Sigmoid colon (tissue), 7 donors: Measurements from ENCODE around the gene SEC63. TPM values are rescaled to one million over a fixed set of nuclear protein-coding genes. Genes with fewer than 3 reads are reported as not detected.
A peak's percentile ranks its signal among the peaks of the same experiment; 100 is the strongest.

ENCODE experiments used
- DNase-seq: peaks from one replicate; pipeline ENCODE4 v3.0.0-alpha.2; 2019
- H3K27ac ChIP-seq, 4 donors: fragments of 200-600 bp; sonication (generic); one replicate each; pipeline ENCODE4 v1.5.1; 2016 to 2019; ENCODE audit warnings: mild to moderate bottlenecking in 1 of 4
- H3K27me3 ChIP-seq, 3 donors: fragments of 200-600 bp; sonication (generic); one replicate each; pipeline ENCODE4 v1.5.1; 2019; ENCODE audit warnings: mild to moderate bottlenecking in 1 of 3
- H3K36me3 ChIP-seq, 4 donors: fragments of 200-600 bp; sonication (generic); one replicate each; pipeline ENCODE4 v1.5.1; 2016 to 2019
- H3K4me1 ChIP-seq, 4 donors: fragments of 200-600 bp; sonication (generic); one replicate each; pipeline ENCODE4 v1.5.1; 2017 to 2019
- H3K4me3 ChIP-seq, 4 donors: fragments of 200-600 bp; sonication (generic); one replicate each; pipeline ENCODE4 v1.5.1; 2017 to 2019; ENCODE audit warnings: mild to moderate bottlenecking in 2 of 4, moderate library complexity in 1 of 4
- H3K9me3 ChIP-seq, 4 donors: fragments of 200-600 bp in 3 of 4; sonication (generic) in 3 of 4; one replicate each; pipeline versions ENCODE4 v1.5.1 to v1.6.1; 2013 to 2019
- CTCF ChIP-seq, 4 experiments: fragments of 450-650 bp in 3 of 4; fragments of 200-600 bp in 1 of 4; IDR thresholded peaks; one replicate each; pipeline ENCODE4 v1.5.1; 2016 to 2019; ENCODE audit warnings: antibody characterized with exemption in 4 of 4, mild to moderate bottlenecking in 3 of 4, moderate library complexity in 2 of 4
- EP300 ChIP-seq, 4 donors: sonication (generic); formaldehyde crosslinking; IDR thresholded peaks; one replicate each; pipeline ENCODE4 v1.6.1; 2017; ENCODE audit warnings: antibody characterized with exemption in 4 of 4
- POLR2A ChIP-seq, 2 donors: fragments of 450-650 bp; IDR thresholded peaks; one replicate each; pipeline ENCODE4 v1.6.1; 2016; ENCODE audit warnings: antibody characterized with exemption in 2 of 2, mild to moderate bottlenecking in 2 of 2, moderate library complexity in 2 of 2
- POLR2AphosphoS5 ChIP-seq, 4 donors: sonication (generic); formaldehyde crosslinking; IDR thresholded peaks; one replicate each; pipeline ENCODE4 v1.6.1; 2017; ENCODE audit warnings: antibody characterized with exemption in 4 of 4
- WGBS, 2 donors: extraction: QIAGEN DNeasy Blood & Tissue Kit; methylation state at CpG; one replicate each; pipeline ENCODE4 v1.1.7; 2013; 5-methylcytosine and 5-hydroxymethylcytosine counted together
- intact Hi-C: fragments of 100-400 bp; cut with DNase I; formaldehyde crosslinking; loops from one replicate; pipeline ENCODE4 v1.15.1; 2023
- polyA plus RNA-seq, 3 donors: library from polyadenylated mRNA; stranded (reverse); fragments of 200-250 nt; gene quantifications; one replicate each; pipeline ENCODE4 v1.2.3, GENCODE V29; 2013
- total RNA-seq, 4 donors: library from RNA; depleted of rRNA; stranded (reverse); fragments of >200 nt; gene quantifications; one replicate each; pipeline ENCODE4 v1.1.0, GENCODE V29; 2016
- donor health status: healthy with polysubstance abuse.
- donor health status: Bipolar disorder and iron deficiency.
- donor health status: healthy.

Gene SEC63
- total and polyA plus RNA-seq, 7 donors = 4.9 to 44.9 (median 31.7) TPM

DNA sequence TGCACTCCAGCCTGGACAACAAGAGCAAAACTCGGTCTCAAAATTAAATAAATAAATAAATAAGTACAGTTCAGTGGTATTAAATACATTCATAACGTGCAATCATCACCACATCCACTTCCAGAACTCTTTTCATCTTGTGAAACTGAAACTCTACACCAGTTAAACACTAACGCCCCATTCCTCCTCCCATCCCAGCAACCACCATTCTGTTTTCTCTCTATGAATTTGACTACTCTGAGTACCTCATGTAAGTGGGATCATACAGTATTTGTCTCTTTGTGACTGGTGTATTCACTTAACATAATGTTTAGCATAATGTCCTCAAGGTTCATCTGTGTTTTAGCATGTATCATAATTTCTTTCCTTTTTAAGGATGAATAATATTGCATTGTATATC is 104.8 kb downstream of the SEC63 start:
- Histone ChIP-seq H3K4me1 (peaks cover 0 to 6% (median 3%) of the 10 kb centered on the region in 4 donors), H3K36me3 (no peaks in the 10 kb centered on the region), H3K27ac (no peak overlapping the region), H3K9me3 (no peaks in the 10 kb centered on the region), H3K4me3 (no peak overlapping the region), H3K27me3 (no peaks in the 10 kb centered on the region)
- 74 to 83% methylated on average over 3 of the region's 3 CpGs for WGBS, 2 donors
- intact Hi-C loops = no loop called here
- DNase-seq = no peak
- TF ChIP-seq POLR2A (IDR thresholded peaks at IDR 0.05) (no peak), CTCF (IDR thresholded peaks at IDR 0.05) (no peak), POLR2AphosphoS5 (IDR thresholded peaks at IDR 0.05) (no peak), EP300 (IDR thresholded peaks at IDR 0.05) (no peak)

GRCh38 chr6:107849325-107849724 is 108.7 kb downstream of the SEC63 start:
- Histone ChIP-seq H3K4me1 (peaks cover 0 to 13% (median 9%) of the 10 kb centered on the region in 4 donors), H3K27me3 (peaks cover 0 to 7% (median 0%) of the 10 kb centered on the region in 3 donors), H3K27ac (no peak overlapping the region), H3K9me3 (no peaks in the 10 kb centered on the region), H3K36me3 (no peaks in the 10 kb centered on the region), H3K4me3 (no peak overlapping the region)
- WGBS, 2 donors = 89% methylated on average over 6 of the region's 6 CpGs
- no peak for DNase-seq
- intact Hi-C loops = loop anchor here (2.0 to 10.0 kb wide), 2 partner anchors 173 to 535 kb away; no protein-coding TSS in a partner anchor
- no peak for TF ChIP-seq POLR2A (IDR thresholded peaks at IDR 0.05)
- TF ChIP-seq CTCF (IDR thresholded peaks at IDR 0.05) = no peak
- no peak for TF ChIP-seq POLR2AphosphoS5 (IDR thresholded peaks at IDR 0.05)
- no peak for TF ChIP-seq EP300 (IDR thresholded peaks at IDR 0.05)

GRCh38 chr6:107847844-107848802 is 109.9 kb downstream of the SEC63 start:
- peak; percentile 91 for DNase-seq
- no peak for TF ChIP-seq EP300 (IDR thresholded peaks at IDR 0.05)
- TF ChIP-seq CTCF (IDR thresholded peaks at IDR 0.05) = peak; percentile 33 to 97 (median 88)
- H3K4me1 ChIP-seq = peaks cover 0 to 13% (median 9%) of the 10 kb centered on the region in 4 donors
- H3K4me3 ChIP-seq = peak overlapping the region; percentile 7 to 46 (median 42)
- H3K27me3 ChIP-seq = peaks cover 0 to 7% (median 0%) of the 10 kb centered on the region in 3 donors
- no peaks in the 10 kb centered on the region for H3K36me3 ChIP-seq
- H3K27ac ChIP-seq = no peak overlapping the region
- intact Hi-C loops = loop anchor here (2.0 to 10.0 kb wide), 2 partner anchors 171 to 533 kb away; no protein-coding TSS in a partner anchor
- no peaks in the 10 kb centered on the region for H3K9me3 ChIP-seq
- 7 to 11% methylated on average over 52 of the region's 52 CpGs for WGBS, 2 donors

DNA sequence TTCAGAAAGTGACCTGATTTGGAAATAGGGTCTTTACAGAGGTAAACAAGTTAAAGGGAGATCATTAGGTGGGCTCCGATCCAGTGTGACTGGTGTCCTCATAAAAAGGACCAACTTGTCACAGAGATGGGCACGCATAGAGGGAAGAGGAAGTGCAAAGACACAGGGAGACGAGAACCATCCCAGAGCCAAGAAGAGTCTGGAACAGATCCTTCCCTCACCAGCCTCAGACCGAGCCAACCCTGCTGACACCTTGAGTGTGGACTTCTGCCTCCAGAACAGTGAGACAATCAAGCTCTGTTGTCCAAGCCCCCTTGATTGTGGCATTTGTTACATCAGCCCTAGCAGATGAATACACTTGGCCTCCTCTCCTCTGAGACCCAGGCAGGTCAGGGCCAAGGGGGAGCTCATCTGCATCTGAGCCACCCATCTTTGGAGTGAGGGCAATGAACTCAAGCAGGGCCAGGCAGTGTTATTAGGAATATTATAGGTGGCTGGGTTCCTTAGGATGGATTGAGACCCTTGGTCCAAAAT is 111.7 kb downstream of the SEC63 start:
- TF ChIP-seq POLR2A (IDR thresholded peaks at IDR 0.05) = no peak
- TF ChIP-seq POLR2AphosphoS5 (IDR thresholded peaks at IDR 0.05) = no peak
- no peak for TF ChIP-seq CTCF (IDR thresholded peaks at IDR 0.05)
- TF ChIP-seq EP300 (IDR thresholded peaks at IDR 0.05) = no peak
- no peak overlapping the region for H3K4me3 ChIP-seq
- peaks cover 0 to 13% (median 9%) of the 10 kb centered on the region in 4 donors for H3K4me1 ChIP-seq
- H3K27ac ChIP-seq = no peak overlapping the region
- 41 to 71% methylated on average over 4 of the region's 4 CpGs for WGBS, 2 donors
- H3K27me3 ChIP-seq = peaks cover 0 to 7% (median 0%) of the 10 kb centered on the region in 3 donors
- H3K36me3 ChIP-seq = no peaks in the 10 kb centered on the region
- H3K9me3 ChIP-seq = no peaks in the 10 kb centered on the region
- intact Hi-C loops = loop anchor here (10.0 kb wide), 1 partner anchor 532 kb away; no protein-coding TSS in a partner anchor
- no peak for DNase-seq
